HepG2 (cell line): ENCODE data around the gene PDE4D. TPM values are rescaled to one million over a fixed set of nuclear protein-coding genes. Genes with fewer than 3 reads are reported as not detected.
A peak's percentile ranks its signal among the peaks of the same experiment; 100 is the strongest.

Source experiments
- ATAC-seq: fragments of 200-7000 bp; cut with Tn5 transposase; 3 replicates; pipeline ENCODE4 v1.9.1; 2020; ENCODE audit warnings: mild to moderate bottlenecking, moderate library complexity
- BruUV-seq: library from RNA; stranded (reverse); fragments of 400-500 nt; replicated peaks from 2 replicates; lab custom pipeline; 2021; lab: Mats Ljungman, UMichigan
- CTCF ChIA-PET: fragments of 300-600 bp; formaldehyde crosslinking; extraction: SDS; loops from one replicate; lab custom pipeline; 2021; ENCODE audit warnings: low total read pairs, inconsistent platforms, low intra/inter-chr PET ratio; lab: Yijun Ruan, JAX
- POLR2A ChIA-PET: fragments of 350-600 bp; sonication (Branson Sonifier 250); formaldehyde crosslinking; loops from one replicate; lab custom pipeline; 2020; ENCODE audit warnings: antibody characterized with exemption, inconsistent platforms; lab: Yijun Ruan, JAX
- DNase-seq: peaks from one replicate; pipeline ENCODE4 v3.0.0-alpha.2; 2015; ENCODE audit warnings: low spot score
- FAIRE-seq: peaks from 3 replicates; lab custom pipeline; 2011; peaks lifted over from hg19 to GRCh38; lab: Jason Lieb, UNC
- H2AFZ ChIP-seq: one replicate; pipeline ENCODE4 v1.6.1; 2011; ENCODE audit warnings: low read length, inconsistent platforms
- H3K27ac ChIP-seq: fragments of 300-600 bp; 3 replicates; pipeline ENCODE4 v1.8.0; 2011; ENCODE audit warnings: mixed run types, mild to moderate bottlenecking, mixed read lengths, low read length, inconsistent platforms; ENCODE audit not compliant: insufficient read depth; ENCODE audit errors: extremely low read length
- H3K27me3 ChIP-seq, 2 experiments: fragments of 200-600 bp in 1 of 2; 2 replicates in 1 of 2; 3 replicates in 1 of 2; pipeline versions ENCODE4 v1.6.0 to v1.8.0; 2011; ENCODE audit warnings: low read length in 2 of 2, mild to moderate bottlenecking in 2 of 2, moderate library complexity in 2 of 2, inconsistent platforms in 1 of 2; ENCODE audit not compliant: insufficient read depth in 2 of 2, control insufficient read depth in 1 of 2
- H3K36me3 ChIP-seq, 2 experiments: fragments of 200-600 bp in 1 of 2; replicated peaks in 1 of 2; 2 replicates in 1 of 2; 3 replicates in 1 of 2; pipeline versions ENCODE4 v1.5.1 to v1.8.0; 2011; ENCODE audit warnings: low read length in 2 of 2, inconsistent platforms in 1 of 2; ENCODE audit not compliant: insufficient read depth in 2 of 2, control insufficient read depth in 1 of 2
- H3K4me1 ChIP-seq: 2 replicates; pipeline ENCODE4 v1.5.1; 2012; ENCODE audit warnings: low read length, inconsistent platforms; ENCODE audit not compliant: insufficient read depth
- H3K4me2 ChIP-seq: 2 replicates; pipeline ENCODE4 v1.6.0; 2011; ENCODE audit warnings: low read depth, low read length, inconsistent platforms
- H3K4me3 ChIP-seq, 3 experiments: fragments of 200-600 bp in 1 of 3; sonication (generic), shearing (Covaris generic) in 1 of 3; replicated peaks in 1 of 3; 2 replicates each; pipeline ENCODE4 v1.5.1; 2011 to 2016; ENCODE audit warnings: low read length in 3 of 3, inconsistent platforms in 2 of 3, low read depth in 2 of 3, mild to moderate bottlenecking in 2 of 3, control low read depth in 1 of 3, mixed read lengths in 1 of 3; ENCODE audit not compliant: insufficient read depth in 1 of 3
- H3K79me2 ChIP-seq: one replicate; pipeline ENCODE4 v1.6.1; 2011; ENCODE audit warnings: low read length, inconsistent platforms; ENCODE audit not compliant: insufficient read depth
- H3K9ac ChIP-seq: 2 replicates; pipeline ENCODE4 v1.6.0; 2011; ENCODE audit warnings: mild to moderate bottlenecking, low read depth, low read length, inconsistent platforms; ENCODE audit not compliant: insufficient read depth
- H3K9me3 ChIP-seq: 2 replicates; pipeline ENCODE4 v1.5.1; 2012; ENCODE audit warnings: mild to moderate bottlenecking, low read length
- H4K20me1 ChIP-seq: 2 replicates; pipeline ENCODE4 v1.6.0; 2011; ENCODE audit warnings: inconsistent platforms, mild to moderate bottlenecking, low read length, moderate library complexity; ENCODE audit not compliant: insufficient read depth
- CAMTA2 ChIP-seq: sonication (generic); formaldehyde crosslinking; IDR thresholded peaks from 2 replicates; pipeline ENCODE4 v1.4.0; 2020; ENCODE audit warnings: mild to moderate bottlenecking, missing genetic modification reagents, borderline replicate concordance
- CCDC6 ChIP-seq: sonication (generic); formaldehyde crosslinking; IDR thresholded peaks from 2 replicates; pipeline ENCODE4 v1.8.1; 2022; ENCODE audit warnings: mild to moderate bottlenecking, missing genetic modification reagents, moderate library complexity
- ERF ChIP-seq: IDR thresholded peaks from 2 replicates; pipeline ENCODE4 v1.6.1; 2018; ENCODE audit warnings: missing biosample characterization, missing genetic modification reagents
- FOSL2 ChIP-seq: sonication (generic); formaldehyde crosslinking; IDR thresholded peaks from 2 replicates; pipeline ENCODE4 v1.4.0; 2020; ENCODE audit warnings: missing genetic modification reagents
- GABPB1 ChIP-seq: IDR thresholded peaks from 2 replicates; pipeline ENCODE4 v1.6.1; 2016; ENCODE audit warnings: mild to moderate bottlenecking, missing genetic modification reagents, moderate library complexity, missing compliant biosample characterization
- HNRNPUL1 ChIP-seq: fragments of 200-400 bp; formaldehyde crosslinking; IDR thresholded peaks from 2 replicates; pipeline ENCODE4 v1.6.1; 2017; ENCODE audit warnings: low read depth, mild to moderate bottlenecking, low read length, moderate library complexity
- MAFK ChIP-seq, 2 experiments: IDR thresholded peaks in 1 of 2; conservative IDR thresholded peaks in 1 of 2; 2 replicates each; pipeline ENCODE4 v1.6.1; 2011; ENCODE audit warnings: improper control_type of control experiment in 2 of 2, low read length in 2 of 2
- THYN1 ChIP-seq: sonication (generic); formaldehyde crosslinking; IDR thresholded peaks from 2 replicates; pipeline ENCODE4 v1.8.1; 2023; ENCODE audit warnings: low read depth, mild to moderate bottlenecking, moderate library complexity, missing genetic modification reagents, borderline replicate concordance
- ZNF10 ChIP-seq: sonication (generic); formaldehyde crosslinking; IDR thresholded peaks from 2 replicates; pipeline ENCODE4 v1.4.0; 2020; ENCODE audit warnings: mild to moderate bottlenecking, low read depth, missing genetic modification reagents, borderline replicate concordance
- WGBS: methylation state at CpG from one replicate; pipeline ENCODE4 v1.1.6; 2017; ENCODE audit warnings: low lambda C conversion rate; 5-methylcytosine and 5-hydroxymethylcytosine counted together
- in situ Hi-C: cut with HindIII; loops from 2 replicates; pipeline ENCODE4 v1.10.0; 2017; ENCODE audit warnings: low pct_unique_long_range_greater_than_20kb; ENCODE audit not compliant: extremely low pct_ligation_motif_present
- intact Hi-C: fragments of 100-400 bp; cut with micrococcal nuclease; formaldehyde crosslinking; loops from one replicate; pipeline ENCODE4 v1.10.0; 2022; ENCODE audit not compliant: unreplicated experiment
- polyA plus RNA-seq, 8 experiments: library from polyadenylated mRNA; depleted of rRNA in 3 of 8; stranded (reverse) in 7 of 8; unstranded in 1 of 8; fragments of >200 nt; fragmentation: Illumina TruSeq in 4 of 8; extraction: Trizol in 4 of 8; gene quantifications; 2 replicates each; pipeline versions ENCODE4 v1.2.1 to v1.2.3, GENCODE V29; 2011 to 2016; ENCODE audit warnings: low read depth in 4 of 8, missing spikeins in 1 of 8, mixed read lengths in 1 of 8; ENCODE audit not compliant: insufficient read depth in 1 of 8
- total RNA-seq, 5 experiments: library from RNA; depleted of rRNA; stranded (reverse); fragments of >200 nt; fragmentation: Illumina TruSeq; extraction: Trizol; gene quantifications; 2 replicates each; pipeline ENCODE4 v1.2.3, GENCODE V29; 2016; ENCODE audit warnings: low read depth in 1 of 5
- TF ChIP-seq, protein P1 (sequence below): IDR thresholded peaks from 2 replicates; pipeline ENCODE4 v1.6.1; 2016; ENCODE audit warnings: missing genetic modification reagents, missing compliant biosample characterization
- TF ChIP-seq, protein P2 (sequence below): sonication (generic); formaldehyde crosslinking; IDR thresholded peaks from 2 replicates; pipeline ENCODE4 v1.5.0; 2020; ENCODE audit warnings: missing genetic modification reagents, mild to moderate bottlenecking, borderline replicate concordance
- TF ChIP-seq, protein P3 (sequence below): sonication (generic); formaldehyde crosslinking; IDR thresholded peaks from 2 replicates; pipeline ENCODE4 v1.9.0; 2021; ENCODE audit warnings: missing genetic modification reagents, borderline replicate concordance

Gene PDE4D
- total and polyA plus RNA-seq, 2 of the 13 experiments (the other 11 are each of a cell fraction or from before 2014, with no cell fraction given): 7.0 to 12.2 TPM

DNA sequence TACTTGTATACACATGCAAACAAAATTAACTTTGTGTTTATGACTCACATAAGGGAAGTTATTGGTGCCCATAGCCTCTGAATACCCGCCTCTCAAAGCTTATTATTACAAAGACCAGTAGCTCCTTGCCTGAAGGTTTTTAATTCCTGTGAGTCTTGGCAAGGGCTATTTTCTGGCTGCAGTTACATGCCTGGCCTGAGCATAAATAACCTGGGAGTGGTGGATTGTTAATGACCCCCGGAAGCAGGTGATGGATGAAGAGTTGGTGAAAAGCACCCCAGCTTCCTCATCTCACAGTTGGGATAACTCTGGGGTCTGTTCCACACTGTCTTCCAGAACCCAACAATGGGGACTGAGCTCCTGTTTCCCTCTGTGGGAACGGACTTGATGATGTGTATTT is 594.5 kb downstream of the PDE4D start:
- POLR2A ChIA-PET: no interaction called here
- Histone ChIP-seq H3K9me3 (no peaks in the 10 kb centered on the region), H2AFZ (no peak overlapping the region), H4K20me1 (no peaks in the 10 kb centered on the region), H3K9ac (no peak overlapping the region), H3K4me2 (no peak overlapping the region), H3K4me1 (peaks cover 20% of the 10 kb centered on the region), H3K27me3 (no peaks in the 10 kb centered on the region), H3K4me3 (no peak overlapping the region)
- 82% methylated on average over 3 of the region's 3 CpGs for WGBS
- no peak for DNase-seq
- intact Hi-C loops: no loop called here
- no peak for TF ChIP-seq CCDC6 (CRISPR knock-in tag)
- TF ChIP-seq, all 625 proteins: peak for 0
- Histone ChIP-seq H3K36me3 (no peaks in the 10 kb centered on the region), H3K79me2 (no peaks in the 10 kb centered on the region), H3K27ac (no peak overlapping the region)
- in situ Hi-C loops: no loop called here
- no peak for ATAC-seq
- FAIRE-seq: no peak
- BruUV-seq: no TSS peak
- CTCF ChIA-PET: no interaction called here

DNA sequence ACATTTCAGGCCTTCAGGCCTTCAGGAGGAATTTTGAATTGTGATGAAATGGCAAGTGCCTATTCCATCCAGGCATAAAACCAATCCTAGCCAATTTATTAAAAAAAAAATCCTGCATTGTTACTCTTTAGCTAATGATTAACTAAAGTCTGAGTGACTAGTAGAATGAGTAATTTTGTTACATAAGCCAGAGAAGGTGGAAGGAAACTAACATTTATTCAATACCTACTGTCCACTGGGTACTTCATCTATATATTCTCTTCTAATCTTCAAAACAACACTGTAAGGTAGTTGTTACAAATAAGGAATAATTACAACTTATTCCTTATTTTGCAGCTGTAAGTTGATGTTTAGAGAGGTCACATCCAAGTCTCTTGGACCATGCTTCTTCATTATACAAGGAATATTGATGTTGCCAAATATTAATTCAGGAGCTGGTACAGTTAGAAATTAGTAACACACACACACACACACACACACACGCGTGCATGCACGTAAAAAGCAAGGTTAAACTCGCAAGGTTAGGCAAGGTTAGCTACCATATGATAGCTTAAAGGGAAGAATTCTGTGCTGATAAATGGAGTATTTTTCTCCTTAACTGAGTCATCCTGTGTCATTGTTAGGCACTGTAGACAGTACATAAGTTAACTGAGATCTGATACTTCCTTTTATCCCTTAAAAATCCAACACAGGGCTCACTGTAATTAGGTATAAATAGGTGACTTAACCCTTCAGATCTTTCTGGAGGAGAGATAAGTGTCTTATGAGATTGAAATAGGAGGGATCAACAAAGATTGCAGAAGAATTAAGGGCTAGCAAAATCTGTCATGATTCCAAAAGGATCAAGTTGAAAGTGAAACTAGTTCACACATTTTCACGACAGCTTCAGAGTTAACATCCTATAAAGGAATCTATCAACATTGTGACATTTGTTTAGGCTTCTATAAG is 596.9 kb downstream of the PDE4D start:
- Histone ChIP-seq H4K20me1 (no peaks in the 10 kb centered on the region), H2AFZ (no peak overlapping the region), H3K9me3 (no peaks in the 10 kb centered on the region), H3K9ac (peak overlapping the region; percentile 38), H3K4me1 (peaks cover 20% of the 10 kb centered on the region), H3K4me2 (peak overlapping the region; percentile 61), H3K79me2 (no peaks in the 10 kb centered on the region), H3K27me3 (no peaks in the 10 kb centered on the region), H3K27ac (peak overlapping the region; percentile 14), H3K4me3 (peak overlapping the region in 2 of 3 experiments; percentile 8 to 39; a peak in 2 of 6 replicates), H3K36me3 (no peaks in the 10 kb centered on the region)
- ChIA-PET CTCF (no interaction called here), POLR2A (interaction anchor here (1.0 kb wide), 1 partner anchor 43 kb away, joined by 3 read pairs; no protein-coding TSS in a partner anchor)
- FAIRE-seq: no peak
- intact Hi-C loops: no loop called here
- DNase-seq: peak; percentile 43
- no TSS peak for BruUV-seq
- peak; percentile 61; the same call in 2 of the 3 replicates for ATAC-seq
- in situ Hi-C loops: no loop called here
- 21% methylated on average over 5 of the region's 5 CpGs for WGBS
- no peak for TF ChIP-seq THYN1 (CRISPR knock-in tag)
- no peak for TF ChIP-seq CAMTA2 (CRISPR knock-in tag)
- no peak for TF ChIP-seq ERF (CRISPR knock-in tag)
- TF ChIP-seq HNRNPUL1: peak; percentile 96
- TF ChIP-seq, protein P1, sequence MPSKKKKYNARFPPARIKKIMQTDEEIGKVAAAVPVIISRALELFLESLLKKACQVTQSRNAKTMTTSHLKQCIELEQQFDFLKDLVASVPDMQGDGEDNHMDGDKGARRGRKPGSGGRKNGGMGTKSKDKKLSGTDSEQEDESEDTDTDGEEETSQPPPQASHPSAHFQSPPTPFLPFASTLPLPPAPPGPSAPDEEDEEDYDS (CRISPR knock-in tag): no peak
- no peak for TF ChIP-seq GABPB1 (CRISPR knock-in tag)
- peak; percentile 34; the same call in 1 of the 2 replicates for TF ChIP-seq FOSL2
- no peak for TF ChIP-seq ZNF10 (CRISPR knock-in tag)
- TF ChIP-seq MAFK (conservative IDR thresholded peaks at IDR 0.05 in 1 of 2, IDR thresholded peaks at IDR 0.05 in 1 of 2; ENCODE audit: low read length in 2 of 2): no peak
- TF ChIP-seq, protein P2, sequence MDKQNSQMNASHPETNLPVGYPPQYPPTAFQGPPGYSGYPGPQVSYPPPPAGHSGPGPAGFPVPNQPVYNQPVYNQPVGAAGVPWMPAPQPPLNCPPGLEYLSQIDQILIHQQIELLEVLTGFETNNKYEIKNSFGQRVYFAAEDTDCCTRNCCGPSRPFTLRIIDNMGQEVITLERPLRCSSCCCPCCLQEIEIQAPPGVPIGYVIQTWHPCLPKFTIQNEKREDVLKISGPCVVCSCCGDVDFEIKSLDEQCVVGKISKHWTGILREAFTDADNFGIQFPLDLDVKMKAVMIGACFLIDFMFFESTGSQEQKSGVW (CRISPR knock-in tag): no peak
- TF ChIP-seq, protein P3, sequence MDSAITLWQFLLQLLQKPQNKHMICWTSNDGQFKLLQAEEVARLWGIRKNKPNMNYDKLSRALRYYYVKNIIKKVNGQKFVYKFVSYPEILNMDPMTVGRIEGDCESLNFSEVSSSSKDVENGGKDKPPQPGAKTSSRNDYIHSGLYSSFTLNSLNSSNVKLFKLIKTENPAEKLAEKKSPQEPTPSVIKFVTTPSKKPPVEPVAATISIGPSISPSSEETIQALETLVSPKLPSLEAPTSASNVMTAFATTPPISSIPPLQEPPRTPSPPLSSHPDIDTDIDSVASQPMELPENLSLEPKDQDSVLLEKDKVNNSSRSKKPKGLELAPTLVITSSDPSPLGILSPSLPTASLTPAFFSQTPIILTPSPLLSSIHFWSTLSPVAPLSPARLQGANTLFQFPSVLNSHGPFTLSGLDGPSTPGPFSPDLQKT (CRISPR knock-in tag): no peak
